ENCODE measurements around the gene ANKRD16. TPM values are rescaled to one million over a fixed set of nuclear protein-coding genes. Genes with fewer than 3 reads are reported as not detected.

Gene ANKRD16
- total and polyA plus RNA-seq, 9 donors, result 6.6 to 15.3 (median 9.6) TPM

GRCh38 chr10:5895365-5895764 lies 5.7 kb upstream of the ANKRD16 start:
- TF ChIP-seq CTCF (IDR thresholded peaks at IDR 0.05) (no peak), POLR2A (IDR thresholded peaks at IDR 0.05) (no peak), EP300 (IDR thresholded peaks at IDR 0.05) (no peak)
- H3K27ac ChIP-seq, result no peak overlapping the region
- no peaks in the 10 kb centered on the region for H3K36me3 ChIP-seq
- no peaks in the 10 kb centered on the region for H3K27me3 ChIP-seq
- no peak for DNase-seq
- 68 to 88% (median 81%) methylated on average over 3 of the region's 3 CpGs for WGBS, 3 donors
- peaks cover 6% of the 10 kb centered on the region for H3K4me1 ChIP-seq (ENCODE audit: insufficient read depth)
- H3K9me3 ChIP-seq, result no peaks in the 10 kb centered on the region
- intact Hi-C loops (cut with DNase I), result loop anchor here in 1 of 4 donors (10.0 kb wide), 1 partner anchor 49 kb away; no protein-coding TSS in a partner anchor
- H3K4me3 ChIP-seq, result no peak overlapping the region

DNA sequence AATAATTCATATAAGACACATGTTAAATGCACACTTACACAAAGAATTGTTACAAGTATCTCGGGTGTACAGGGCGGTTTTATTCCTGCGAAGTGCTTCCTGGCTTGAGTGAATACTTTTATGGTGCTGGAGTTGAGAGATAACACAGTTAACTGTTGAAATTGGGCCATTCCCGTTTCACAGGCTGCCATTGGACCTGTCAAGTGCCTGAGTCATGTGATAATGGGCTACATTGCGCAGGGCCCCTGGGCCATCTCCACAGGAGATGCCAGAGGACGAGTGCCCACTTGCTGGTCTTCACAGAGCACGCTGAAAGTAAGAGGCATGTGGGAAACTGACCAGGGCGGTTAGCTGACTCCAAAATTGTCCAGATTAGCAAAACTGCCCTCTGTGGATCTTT lies 5.2 kb upstream of the ANKRD16 start:
- Histone ChIP-seq H3K9me3 (no peaks in the 10 kb centered on the region), H3K4me1 (ENCODE audit: insufficient read depth) (peaks cover 6% of the 10 kb centered on the region), H3K36me3 (no peaks in the 10 kb centered on the region), H3K27me3 (no peaks in the 10 kb centered on the region), H3K4me3 (no peak overlapping the region), H3K27ac (no peak overlapping the region)
- TF ChIP-seq POLR2A (IDR thresholded peaks at IDR 0.05), result no peak
- no peak for TF ChIP-seq EP300 (IDR thresholded peaks at IDR 0.05)
- no peak for TF ChIP-seq CTCF (IDR thresholded peaks at IDR 0.05)
- WGBS, 3 donors, result 91 to 92% (median 91%) methylated on average over 8 of the region's 8 CpGs
- intact Hi-C loops (cut with DNase I), result loop anchor here in 2 of 4 donors (5.0 to 10.0 kb wide), 2 partner anchors 50 to 83 kb away; partner anchors contain the start of gene GDI2 (in 1 of the 2)
- no peak for DNase-seq

DNA sequence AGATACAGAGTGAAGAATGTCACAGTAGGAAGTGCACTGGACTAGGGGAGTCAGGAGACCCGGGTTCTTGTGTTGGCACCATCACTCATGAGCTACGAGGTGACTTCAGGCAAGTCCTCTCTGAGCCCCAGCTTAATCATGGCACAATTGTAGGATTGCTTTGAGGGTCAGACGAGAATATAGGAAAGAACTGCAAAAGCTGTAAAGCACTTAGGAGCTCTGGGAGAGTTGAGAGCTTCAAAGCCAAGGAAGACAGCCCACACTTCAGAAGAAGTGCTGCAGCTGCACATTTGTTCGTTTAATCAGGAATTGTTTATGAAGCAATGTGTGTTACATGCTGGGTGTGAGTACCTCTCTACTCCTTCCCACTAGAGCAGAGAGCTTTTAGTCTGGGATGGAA lies 4.7 kb upstream of the ANKRD16 start:
- 48 to 63% (median 57%) methylated on average over 4 of the region's 4 CpGs for WGBS, 3 donors
- TF ChIP-seq POLR2A (IDR thresholded peaks at IDR 0.05) (no peak), EP300 (IDR thresholded peaks at IDR 0.05) (no peak), CTCF (IDR thresholded peaks at IDR 0.05) (no peak)
- Histone ChIP-seq H3K4me1 (ENCODE audit: insufficient read depth) (peaks cover 6% of the 10 kb centered on the region), H3K9me3 (no peaks in the 10 kb centered on the region), H3K27ac (no peak overlapping the region), H3K4me3 (no peak overlapping the region), H3K36me3 (no peaks in the 10 kb centered on the region), H3K27me3 (no peaks in the 10 kb centered on the region)
- DNase-seq, result no peak
- intact Hi-C loops (cut with DNase I), result loop anchor here in 2 of 4 donors (5.0 to 10.0 kb wide), 2 partner anchors 50 to 82 kb away; partner anchors contain the start of gene GDI2 (in 1 of the 2)

GRCh38 chr10:5893321-5893720 lies 3.6 kb upstream of the ANKRD16 start:
- Histone ChIP-seq H3K4me1 (ENCODE audit: insufficient read depth) (peaks cover 8% of the 10 kb centered on the region), H3K36me3 (no peaks in the 10 kb centered on the region), H3K9me3 (no peaks in the 10 kb centered on the region), H3K4me3 (no peak overlapping the region), H3K27me3 (no peaks in the 10 kb centered on the region), H3K27ac (no peak overlapping the region)
- no peak for DNase-seq
- no peak for TF ChIP-seq EP300 (IDR thresholded peaks at IDR 0.05)
- no peak for TF ChIP-seq CTCF (IDR thresholded peaks at IDR 0.05)
- no peak for TF ChIP-seq POLR2A (IDR thresholded peaks at IDR 0.05)
- WGBS, 3 donors, result 61 to 77% (median 71%) methylated on average over 2 of the region's 2 CpGs
- intact Hi-C loops (cut with DNase I), result loop anchor here in 2 of 4 donors (5.0 to 10.0 kb wide), 2 partner anchors 51 to 81 kb away; partner anchors contain the start of gene GDI2 (in 1 of the 2)
